ENCODE measurements around the gene RRN3. TPM values are rescaled to one million over a fixed set of nuclear protein-coding genes. Genes with fewer than 3 reads are reported as not detected.
"Not testable (repeated sequence)": the region's sequence is repeated elsewhere in the genome, so short reads cannot be mapped to it uniquely, and the experiment has no call there.

RRN3 gene
- total RNA-seq, 1 donor from 2014 or later, result 19.7 TPM

DNA sequence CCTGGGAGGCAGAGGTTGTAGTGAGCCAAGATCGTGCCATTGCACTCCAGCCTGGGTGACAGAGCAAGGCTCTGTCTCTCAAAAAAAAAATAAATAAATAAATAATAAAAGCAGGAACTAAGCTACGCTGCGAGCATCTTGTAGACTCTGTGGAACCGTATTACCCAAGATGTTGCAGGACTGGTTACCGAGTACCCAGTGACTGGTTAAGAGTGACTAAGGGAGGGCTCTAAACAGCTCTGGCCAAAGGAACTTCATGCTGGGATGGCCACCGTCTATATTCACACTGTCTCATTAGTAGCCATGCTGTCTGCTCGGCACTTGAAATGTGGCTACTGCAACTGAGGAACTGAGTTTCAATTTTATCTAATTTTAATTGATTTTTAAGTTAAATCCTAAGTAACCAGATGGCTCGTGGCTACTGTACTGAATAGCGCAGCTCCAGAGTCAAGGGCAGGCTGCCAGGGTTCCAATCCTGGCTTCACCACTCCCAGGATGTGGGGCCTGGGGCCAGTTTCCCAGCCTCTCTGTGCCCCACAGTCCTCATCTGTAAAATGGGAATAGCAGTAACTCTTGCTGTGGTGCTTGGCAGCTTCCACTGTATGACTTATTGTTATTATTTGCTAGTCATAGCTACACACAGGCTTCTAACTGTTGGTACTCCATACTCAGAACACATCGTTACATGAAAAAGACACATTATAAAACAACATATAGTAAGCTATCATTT lies 41.2 kb downstream of the RRN3 start:
- DNase-seq (ENCODE audit: low spot score), result no peak

DNA sequence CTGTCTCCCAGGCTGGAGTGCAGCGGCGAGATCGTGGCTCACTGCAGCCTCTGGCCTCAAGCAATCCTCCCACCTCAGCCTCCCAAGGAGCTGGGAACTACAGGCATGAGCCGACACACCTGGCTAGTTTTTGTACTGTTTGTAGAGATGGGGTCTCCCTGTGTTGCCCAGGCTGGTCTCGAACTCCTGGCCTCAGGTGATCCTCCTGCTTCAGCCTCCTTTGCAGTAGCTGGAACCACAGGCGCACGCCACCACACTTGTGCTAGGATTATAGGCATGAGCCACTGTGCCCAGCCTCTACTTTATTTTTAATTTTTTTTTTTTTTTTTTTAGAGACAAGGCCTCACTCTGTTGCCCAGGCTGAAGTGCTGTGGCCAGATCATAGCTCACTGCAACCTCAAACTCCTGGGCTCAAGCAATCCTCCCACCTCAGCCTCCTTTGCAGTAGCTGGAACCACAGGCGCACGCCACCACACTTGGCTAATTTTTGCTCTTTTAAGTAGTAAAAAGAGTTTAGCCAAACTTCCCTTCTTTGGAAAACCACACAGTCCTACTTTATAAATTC lies 42.6 kb downstream of the RRN3 start:
- DNase-seq (ENCODE audit: low spot score), result no peak

DNA sequence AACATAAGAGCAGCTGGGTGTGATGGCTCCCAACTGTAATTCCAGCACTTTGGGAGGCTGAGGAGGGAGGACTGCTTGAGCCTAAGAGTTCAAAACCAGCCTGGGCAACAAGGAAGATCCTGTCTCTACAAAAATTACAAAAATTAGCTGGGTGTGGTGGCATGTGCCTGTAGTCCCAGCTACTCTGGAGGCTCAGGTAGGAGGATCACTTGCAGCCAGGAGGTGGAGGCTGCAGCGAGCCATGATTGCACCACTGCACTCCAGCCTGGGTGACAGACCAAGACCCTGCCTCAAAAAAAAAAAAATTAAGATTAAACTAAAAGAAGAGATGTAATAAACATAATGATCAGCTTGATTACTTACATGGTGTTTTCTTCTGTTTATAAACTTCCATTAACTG lies 43.6 kb downstream of the RRN3 start:
- not testable (repeated sequence) for DNase-seq (ENCODE audit: low spot score)

DNA sequence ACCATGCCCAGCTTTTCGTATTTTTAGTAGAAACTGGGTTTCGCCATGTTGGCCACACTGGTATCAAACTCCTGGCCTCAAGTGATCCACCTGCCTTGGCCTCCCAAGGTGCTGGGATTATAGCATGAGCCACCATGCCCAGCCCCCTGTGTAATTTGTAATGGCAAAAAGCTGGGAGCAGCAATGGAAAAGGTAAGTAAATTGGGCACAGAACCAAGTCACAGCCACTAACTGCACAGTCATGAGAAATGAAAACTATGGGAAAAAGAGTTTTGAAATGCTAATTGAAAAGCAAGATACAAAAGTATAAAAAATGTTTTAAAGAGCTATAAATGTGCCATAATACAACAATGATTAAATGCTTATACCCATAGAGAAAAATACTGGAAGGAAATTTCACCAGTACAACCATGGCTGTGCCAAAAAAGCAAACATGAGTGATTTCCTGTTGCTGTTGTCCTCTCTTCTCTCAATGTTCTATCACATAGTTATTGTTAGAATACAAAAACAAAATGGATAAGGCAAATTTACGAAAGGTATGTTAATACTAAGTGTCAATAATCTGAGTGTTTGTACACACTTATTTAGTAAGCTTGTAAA lies 44.4 kb downstream of the RRN3 start:
- DNase-seq (ENCODE audit: low spot score), result no peak

DNA sequence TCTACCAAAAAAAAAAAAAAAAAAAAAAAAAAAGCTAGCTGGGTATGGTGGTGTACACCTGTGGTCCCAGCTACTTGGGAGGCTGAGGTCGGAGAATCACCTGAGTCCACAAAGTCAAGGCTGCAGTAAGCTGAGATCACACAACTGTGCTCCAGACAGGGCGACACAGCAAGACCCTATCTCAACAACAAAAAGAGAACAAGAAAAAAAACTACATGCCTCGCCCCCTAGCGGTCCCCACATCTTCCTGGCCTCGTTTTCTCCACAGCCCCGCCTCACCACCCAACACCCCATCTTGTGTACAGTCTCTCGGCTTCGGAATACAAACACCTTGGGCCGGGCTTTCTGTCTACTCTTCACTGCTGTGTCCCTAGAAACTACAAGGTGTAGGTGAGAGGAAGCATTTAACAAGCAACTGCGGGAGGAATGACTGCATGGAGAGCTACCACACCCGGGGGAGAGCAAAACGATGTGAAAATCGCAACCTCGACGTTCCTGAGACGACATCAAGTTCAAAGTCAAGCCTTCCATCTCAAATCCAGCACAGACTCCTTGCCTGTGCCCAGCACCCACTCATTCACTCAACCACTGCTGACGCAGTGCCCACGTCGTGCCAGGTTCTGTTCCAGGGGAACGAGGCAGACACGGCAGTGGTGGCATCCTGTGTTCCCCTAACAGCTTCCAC lies 47.2 kb downstream of the RRN3 start:
- no peak for DNase-seq (ENCODE audit: low spot score)

DNA sequence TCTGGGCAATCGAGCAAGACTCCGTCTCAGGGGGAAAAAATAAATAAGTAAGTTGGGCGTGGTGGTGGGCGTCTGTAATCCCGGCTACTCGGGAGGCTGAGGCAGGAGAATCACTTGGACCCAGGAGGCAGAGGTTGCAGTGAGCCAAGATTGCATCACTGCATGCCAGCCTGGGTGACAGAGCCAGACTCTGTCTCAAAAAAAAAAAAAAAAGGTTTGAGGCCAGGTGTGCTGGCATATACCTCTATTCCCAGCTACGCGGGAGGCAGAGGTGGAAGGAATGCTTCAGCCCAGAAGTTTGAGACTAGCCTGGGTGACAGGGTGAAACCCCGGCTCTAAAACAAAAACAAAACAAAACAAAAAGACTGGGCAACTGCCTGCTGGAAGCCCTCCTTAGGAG lies 48.8 kb downstream of the RRN3 start:
- DNase-seq (ENCODE audit: low spot score), result not testable (repeated sequence)

DNA sequence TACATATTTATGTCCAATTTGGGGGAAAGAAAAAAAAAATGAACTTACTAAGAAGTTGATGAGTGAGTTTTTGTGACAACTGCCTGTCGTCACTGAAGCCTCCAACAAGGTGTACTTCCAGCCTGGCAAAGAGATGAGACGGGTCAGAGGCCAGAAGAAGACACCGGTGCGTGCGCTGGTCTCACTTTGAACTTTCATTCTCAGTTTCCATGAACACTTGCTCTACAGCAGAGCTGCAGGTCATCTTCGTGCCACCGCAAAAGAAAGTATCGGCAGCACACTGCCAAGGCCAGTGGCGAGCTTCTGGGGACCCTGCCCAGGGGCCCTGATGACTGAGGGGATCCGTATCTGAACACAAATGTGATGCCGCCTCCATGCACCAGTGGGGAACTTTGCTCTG lies 49.8 kb downstream of the RRN3 start:
- no peak for DNase-seq (ENCODE audit: low spot score)

DNA sequence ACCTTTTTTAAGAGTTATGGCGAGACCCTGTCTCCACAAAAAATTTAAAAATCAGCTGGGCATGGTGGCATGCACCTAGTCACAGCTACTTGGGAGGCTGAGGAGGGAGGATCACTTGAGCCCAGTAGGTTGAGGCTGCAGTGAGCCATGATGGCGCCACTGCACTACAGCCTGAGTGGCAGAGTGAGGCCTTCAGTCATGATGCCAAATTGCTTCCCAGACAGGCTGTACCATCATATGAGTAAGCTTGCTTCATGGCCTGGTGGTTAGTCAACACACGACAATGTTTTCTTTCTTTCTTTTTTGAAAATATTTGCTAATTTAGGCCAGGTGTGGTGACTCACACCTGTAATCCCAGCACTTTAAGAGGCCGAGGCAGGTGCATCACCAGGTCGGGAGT lies 50.7 kb downstream of the RRN3 start:
- DNase-seq (ENCODE audit: low spot score), result no peak

DNA sequence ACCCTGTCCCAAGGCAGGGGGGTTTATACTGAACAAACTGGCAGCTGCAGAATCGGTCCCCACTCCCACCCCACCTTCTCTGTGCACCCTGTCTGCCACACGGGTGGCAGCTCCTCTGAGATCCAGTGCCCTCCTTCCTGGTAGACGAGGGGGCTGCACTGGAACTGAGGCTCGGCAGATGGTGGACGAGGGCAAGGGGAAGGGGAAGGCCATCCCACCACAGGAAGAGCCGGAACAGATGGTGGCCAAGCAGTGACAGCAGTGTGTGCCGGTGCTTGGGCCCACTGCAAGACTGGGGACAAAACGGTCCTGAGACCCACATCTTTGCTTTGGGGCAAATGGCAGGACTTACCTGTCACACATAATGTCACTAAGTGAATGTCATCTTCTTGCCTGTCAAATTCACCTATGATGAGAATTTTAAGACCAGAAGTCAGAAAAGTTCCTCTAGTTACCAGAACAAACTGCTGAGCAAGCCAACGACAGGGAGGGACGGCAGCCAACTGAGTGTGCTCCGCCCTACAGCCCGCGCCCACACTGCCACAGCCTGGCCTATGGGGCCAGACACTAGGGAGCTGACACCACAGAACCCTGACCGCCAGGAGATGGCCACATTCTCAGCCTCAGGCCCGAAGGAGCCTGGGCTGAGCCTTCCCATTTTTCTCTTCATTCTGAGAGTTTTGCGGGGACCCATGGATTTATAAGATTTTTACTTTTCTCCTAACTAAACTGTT lies 52.6 kb downstream of the RRN3 start:
- peak; percentile 78 for DNase-seq (ENCODE audit: low spot score)

DNA sequence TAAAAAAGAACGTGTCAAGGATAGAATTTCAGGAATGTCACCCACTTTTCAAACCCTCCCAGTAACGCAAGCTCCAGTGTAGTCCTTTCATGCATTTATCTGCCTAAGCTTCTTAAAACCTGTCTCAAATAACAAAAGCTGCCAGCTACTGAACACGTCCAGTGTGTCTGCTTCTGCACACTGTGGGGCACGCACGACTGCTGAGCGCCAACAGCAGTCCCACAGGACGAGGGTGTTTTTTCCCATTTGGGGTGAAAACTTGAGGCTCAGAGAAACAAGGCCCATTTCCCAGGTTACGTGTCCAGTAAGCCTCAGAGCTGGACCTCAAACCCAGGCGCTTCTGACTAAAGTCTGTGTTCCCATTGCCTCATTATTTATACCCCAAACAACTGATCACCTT lies 55.4 kb downstream of the RRN3 start:
- DNase-seq (ENCODE audit: low spot score), result no peak

DNA sequence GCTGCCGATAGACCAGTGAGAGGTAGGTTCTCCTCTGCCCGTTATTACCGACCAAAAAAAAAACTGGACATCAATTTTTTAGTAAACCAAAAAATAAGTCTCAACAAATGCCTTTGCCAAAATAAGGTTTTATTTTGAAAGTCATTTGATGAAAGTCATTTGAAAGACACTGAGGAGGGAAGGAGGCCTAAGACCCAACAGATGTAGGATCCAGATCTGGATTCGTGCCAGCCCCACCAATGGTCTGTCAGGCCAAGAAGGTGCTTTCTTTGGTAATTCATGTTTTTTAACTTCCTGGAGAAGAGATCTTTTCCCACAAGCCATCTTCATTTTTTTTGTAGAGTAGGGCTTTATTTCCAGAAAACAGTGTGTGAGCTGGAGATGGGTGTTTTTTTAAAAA lies 56.3 kb downstream of the RRN3 start:
- DNase-seq (ENCODE audit: low spot score), result no peak

DNA sequence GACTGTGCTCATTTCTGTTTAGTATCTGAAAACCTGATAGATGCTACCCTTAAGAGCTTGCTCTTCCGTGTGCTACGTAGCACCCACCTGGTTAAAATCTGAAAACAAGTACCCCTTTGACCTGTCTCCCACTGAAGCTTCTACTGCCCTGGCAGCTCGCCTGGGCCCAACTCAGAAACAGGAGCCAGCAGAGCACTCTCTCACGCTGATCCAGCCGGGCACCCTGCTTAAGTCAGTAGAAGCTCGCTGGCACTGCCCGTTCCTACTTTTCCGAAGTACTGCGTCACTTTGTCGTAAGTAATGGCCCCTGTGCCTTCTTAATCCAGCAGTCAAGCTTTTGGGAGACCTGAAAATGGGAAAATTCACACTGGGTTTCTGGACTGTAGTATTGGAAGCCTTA lies 57.1 kb downstream of the RRN3 start:
- DNase-seq (ENCODE audit: low spot score), result no peak

DNA sequence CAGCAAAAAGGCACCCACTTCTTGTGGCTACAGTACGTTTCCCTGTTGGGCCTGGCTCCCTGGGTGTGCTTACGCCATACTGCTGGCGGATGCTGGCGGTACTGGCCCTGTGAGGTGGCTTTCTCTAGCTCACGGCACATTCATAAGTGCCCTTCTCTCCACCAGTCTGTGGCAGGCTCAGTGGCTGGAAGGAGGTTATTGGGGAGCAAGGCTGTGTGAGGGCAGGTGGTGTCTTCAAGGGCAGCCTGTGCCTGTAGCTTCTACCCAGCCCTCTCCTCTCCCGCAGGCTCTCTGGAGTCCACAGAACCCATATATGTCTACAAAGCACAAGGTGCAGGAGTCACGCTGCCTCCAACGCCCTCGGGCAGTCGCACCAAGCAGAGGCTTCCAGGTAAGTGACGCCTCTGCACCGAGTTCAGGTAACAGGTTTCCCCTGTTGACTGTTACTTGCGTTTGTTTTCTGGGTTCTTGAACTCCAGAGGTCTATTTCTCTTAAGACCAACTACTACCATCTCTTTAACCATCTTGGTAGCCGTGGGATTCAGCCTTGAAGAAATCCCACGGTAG lies 58.8 kb downstream of the RRN3 start:
- no peak for DNase-seq (ENCODE audit: low spot score)

DNA sequence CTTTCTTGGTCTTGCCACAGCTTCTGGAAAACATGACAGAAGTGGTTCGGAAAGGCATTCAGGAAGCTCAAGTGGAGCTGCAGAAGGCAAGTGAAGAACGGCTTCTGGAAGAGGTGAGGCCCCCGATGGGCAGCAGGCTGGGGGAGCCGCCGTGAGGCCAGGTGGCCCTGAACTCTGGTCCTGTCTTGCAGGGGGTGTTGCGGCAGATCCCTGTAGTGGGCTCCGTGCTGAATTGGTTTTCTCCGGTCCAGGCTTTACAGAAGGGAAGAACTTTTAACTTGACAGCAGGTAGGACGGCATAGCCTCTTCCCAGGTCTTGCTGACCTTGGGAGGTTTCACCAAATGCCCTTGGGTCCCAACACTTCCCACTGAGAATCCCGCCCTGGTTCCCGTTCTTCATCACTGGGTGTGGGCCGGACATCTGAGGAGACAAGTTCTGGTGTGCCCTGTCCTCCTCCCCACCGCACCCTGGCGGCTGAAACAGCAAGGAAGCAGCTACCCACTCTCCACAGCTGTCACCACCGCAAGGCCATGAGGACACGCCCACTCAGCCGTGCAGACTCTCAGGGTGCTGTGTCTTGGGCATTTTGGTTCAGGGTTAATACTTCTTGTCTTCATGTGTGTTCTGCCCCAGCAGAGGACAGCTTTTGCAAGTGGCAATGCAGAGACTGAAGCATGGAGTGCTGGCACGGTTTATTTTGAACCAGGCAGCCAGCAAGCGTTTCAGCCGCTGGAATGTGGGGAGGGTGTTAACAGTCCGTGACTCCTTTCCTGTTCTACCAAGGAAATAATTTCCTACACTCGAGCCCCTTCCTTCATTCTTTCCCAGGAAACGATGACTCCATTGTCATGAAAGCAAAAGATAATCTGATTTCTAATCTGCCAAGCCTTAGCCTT lies 59.6 kb downstream of the RRN3 start:
- DNase-seq (ENCODE audit: low spot score), result no peak

DNA sequence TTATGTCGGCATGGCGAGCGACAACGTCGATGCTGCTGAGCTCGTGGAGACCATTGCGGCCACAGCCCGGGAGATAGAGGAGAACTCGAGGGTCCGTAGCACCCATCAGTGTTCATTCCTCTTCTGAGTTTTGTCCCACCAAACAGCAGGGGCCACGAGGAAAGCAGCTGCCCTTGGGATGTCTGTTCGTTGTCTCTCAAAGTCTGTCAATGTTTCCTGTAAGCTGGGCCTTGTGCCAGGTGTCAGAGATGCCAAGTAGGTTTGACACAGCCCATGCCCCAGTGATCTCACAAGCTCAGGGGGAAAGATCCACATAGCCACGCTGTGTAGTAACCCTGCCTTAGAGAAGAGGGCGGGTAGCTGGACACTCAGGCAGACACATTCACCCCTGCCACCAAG lies 60.8 kb downstream of the RRN3 start:
- no peak for DNase-seq (ENCODE audit: low spot score)

DNA sequence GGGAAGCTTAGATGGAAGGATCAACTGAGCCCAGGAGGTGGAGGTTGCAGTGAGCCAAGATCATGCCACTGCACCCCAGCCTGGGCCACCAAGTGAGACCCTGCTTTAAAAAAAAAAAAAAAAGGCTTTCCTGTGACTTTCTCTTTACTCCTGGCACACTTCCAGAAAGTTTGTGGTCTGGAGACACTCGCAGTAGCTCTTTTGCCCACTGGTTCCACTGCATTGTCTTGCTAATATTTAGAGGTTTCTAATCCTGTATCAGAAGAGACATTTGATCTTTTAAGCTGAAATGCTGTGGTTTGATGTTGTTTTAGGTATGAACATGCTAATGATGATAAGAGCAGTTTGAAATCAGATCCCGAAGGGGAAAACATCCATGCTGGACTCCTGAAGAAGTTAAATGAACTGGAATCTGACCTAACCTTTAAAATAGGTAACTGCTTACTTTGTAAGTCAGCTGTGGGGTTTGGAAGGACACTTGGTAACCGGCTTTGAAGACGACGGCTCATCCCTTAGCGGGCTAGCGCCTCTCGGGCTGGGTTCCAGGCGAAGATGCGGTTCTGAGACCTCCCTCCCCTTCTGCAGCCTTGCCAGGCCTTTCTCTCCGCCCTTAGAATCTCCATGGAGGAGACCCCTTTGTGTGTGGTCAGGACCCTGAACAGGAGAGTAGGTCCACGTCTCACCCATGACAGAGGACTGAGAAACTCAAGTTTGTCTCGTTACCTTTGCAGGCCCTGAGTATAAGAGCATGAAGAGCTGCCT lies 61.3 kb downstream of the RRN3 start:
- DNase-seq (ENCODE audit: low spot score), result no peak

DNA sequence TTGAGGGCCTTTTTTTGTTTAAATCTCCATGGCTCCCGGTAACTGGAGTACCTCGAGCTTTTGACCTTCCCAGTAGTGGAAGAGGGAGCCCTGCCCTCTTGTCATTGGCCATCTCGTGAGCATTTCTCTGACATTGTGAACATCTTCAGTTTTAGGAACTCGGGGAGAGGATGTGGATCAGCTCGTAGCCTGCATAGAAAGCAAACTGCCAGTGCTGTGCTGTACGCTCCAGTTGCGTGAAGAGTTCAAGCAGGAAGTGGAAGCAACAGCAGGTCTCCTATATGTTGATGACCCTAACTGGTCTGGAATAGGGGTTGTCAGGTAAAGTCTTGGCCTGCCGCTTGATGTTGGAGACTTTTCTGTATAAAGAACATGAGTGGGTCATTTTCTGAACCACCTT lies 62.5 kb downstream of the RRN3 start:
- DNase-seq (ENCODE audit: low spot score), result no peak

DNA sequence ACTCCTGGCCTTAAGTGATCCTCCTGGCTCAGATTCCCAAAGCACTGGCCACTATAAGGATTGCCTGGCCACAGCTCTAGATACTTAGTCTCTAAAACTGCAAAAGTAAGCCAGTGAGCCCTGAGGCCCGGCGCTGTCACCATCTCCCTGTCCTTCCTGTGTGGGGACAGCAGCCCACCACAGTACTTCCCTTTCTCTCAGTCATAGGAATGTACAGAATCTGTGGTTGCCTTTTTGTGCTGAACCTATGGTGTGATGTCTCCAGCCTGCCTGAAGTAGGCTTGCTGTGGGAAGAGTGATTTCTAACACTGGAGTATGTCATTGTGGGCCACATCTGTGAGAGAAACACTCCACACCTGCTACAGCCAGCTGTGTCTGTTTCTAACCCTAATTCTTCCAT lies 62.9 kb downstream of the RRN3 start:
- DNase-seq (ENCODE audit: low spot score), result no peak

DNA sequence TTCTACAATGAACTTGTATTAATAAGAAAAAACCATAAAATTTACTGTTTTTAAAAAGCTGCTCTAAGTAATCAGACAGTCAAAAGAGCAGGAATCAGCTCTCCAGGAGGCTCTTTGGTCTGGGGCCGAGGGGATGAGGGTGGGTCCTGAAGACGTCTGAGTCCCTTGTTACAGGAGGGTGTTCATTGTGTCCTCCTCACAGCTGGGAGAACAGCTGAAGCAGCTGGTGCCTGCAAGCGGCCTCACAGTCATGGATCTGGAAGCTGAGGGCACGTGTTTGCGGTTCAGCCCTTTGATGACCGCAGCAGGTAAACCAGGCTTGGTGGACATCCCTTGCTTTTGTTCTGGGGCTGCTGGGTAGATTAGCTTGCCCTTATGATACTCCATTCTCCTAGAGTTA lies 64.3 kb downstream of the RRN3 start:
- DNase-seq (ENCODE audit: low spot score), result not testable (repeated sequence)

All from umbilical cord (tissue), 2 donors.